GM12872 (cell line): Measurements from ENCODE around the gene LTB4R2.

ENCODE experiments used
- TF ChIP-seq, protein P1 (sequence below): IDR thresholded peaks from 3 replicates; pipeline ENCODE4 v1.5.1; 2011; ENCODE audit warnings: low read depth, mild to moderate bottlenecking, low read length, moderate library complexity; ENCODE audit not compliant: insufficient read depth

LTB4R2 gene

DNA sequence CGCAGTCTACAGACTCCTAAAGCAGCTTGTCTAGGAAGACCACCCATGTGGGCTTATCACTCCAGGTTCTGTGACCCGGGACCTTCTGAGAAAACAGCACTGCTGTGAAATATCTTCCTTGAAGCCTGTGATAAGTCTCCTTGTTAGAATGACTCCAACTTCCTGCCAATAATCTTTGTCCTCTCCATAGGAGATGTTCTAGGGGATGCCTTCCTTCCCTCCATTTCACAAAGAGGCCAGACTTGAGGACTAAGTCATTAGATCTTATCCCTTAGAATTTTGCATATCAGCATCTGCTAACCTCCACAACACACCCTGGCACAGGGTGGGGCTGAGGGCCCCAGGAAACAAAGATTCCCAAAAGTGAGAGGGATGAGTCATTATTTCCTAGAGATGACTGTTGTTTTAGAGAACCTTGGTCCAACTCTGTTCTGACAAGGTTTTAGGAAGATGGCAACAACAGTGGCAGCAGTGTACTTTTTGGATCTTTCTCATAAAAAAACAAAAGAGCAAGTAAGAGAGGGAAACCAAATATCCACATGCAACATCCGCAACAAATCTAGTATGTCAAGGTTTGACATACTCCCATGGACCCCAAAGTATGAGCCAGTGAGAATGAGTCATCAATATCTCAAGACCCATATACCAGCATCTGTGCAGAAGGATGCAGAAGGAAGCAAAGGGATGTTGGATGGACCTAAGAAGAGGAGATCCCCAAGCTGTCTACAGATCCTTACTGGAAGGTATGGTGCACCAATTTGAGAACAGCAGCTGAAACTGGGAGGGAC lies 7.4 kb downstream of the LTB4R2 start:
- TF ChIP-seq, protein P1, sequence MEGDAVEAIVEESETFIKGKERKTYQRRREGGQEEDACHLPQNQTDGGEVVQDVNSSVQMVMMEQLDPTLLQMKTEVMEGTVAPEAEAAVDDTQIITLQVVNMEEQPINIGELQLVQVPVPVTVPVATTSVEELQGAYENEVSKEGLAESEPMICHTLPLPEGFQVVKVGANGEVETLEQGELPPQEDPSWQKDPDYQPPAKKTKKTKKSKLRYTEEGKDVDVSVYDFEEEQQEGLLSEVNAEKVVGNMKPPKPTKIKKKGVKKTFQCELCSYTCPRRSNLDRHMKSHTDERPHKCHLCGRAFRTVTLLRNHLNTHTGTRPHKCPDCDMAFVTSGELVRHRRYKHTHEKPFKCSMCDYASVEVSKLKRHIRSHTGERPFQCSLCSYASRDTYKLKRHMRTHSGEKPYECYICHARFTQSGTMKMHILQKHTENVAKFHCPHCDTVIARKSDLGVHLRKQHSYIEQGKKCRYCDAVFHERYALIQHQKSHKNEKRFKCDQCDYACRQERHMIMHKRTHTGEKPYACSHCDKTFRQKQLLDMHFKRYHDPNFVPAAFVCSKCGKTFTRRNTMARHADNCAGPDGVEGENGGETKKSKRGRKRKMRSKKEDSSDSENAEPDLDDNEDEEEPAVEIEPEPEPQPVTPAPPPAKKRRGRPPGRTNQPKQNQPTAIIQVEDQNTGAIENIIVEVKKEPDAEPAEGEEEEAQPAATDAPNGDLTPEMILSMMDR: no peak

DNA sequence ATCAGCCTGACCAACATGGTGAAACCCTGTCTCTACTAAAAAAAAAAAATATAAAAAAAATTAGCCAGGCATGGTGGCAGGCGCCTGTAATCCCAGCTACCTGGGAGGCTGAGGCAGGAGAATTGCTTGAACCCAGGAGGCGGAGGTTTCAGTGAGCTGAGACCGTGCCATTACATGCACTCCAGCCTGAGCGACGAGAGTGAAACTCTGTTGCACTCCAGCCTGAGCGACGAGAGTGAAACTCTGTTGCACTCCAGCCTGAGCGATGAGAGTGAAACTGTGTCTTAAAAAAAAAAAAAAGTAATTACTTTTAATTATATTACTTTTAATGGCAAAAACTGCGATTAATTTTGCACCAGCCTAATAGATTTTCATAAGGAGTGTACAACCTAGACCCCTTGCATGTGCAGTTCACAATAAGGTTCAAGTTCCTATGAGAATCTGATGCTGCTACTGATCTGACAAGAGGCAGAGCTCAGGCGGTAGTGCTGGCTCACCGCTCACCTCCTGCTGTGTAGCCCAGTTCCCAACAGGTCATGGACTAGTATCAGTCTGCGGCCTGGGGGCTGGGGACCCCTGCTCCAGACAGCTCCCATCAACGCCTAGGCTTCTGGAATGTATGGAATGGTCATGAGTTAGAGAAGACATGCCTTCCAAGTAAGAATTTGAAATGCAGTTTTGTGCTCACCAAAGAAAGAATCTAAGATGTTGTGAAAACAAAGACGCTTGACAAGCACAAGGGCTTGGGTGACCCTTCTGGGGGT lies 11.5 kb downstream of the LTB4R2 start:
- TF ChIP-seq, protein P1: no peak

DNA sequence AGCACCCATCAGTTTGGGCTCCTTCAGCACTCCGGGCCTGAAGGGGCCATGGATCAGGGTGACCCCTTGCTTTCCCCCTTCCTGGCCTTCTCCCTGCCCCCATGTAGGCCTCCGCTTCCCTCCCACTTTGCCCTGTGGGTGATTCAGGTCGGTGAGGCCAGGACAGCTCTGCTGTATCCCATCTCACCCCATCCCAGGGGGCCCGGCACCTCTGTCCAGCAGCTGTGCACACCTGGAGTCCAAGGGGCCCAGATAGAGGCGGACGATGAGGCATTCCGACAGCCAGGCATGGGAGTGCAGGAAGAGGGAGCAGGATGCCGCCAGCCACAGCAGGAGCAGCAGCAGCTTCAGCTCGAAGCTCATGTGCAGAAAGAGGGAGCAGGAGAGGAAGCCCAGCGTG lies 12.7 kb downstream of the LTB4R2 start:
- TF ChIP-seq, protein P1: no peak

DNA sequence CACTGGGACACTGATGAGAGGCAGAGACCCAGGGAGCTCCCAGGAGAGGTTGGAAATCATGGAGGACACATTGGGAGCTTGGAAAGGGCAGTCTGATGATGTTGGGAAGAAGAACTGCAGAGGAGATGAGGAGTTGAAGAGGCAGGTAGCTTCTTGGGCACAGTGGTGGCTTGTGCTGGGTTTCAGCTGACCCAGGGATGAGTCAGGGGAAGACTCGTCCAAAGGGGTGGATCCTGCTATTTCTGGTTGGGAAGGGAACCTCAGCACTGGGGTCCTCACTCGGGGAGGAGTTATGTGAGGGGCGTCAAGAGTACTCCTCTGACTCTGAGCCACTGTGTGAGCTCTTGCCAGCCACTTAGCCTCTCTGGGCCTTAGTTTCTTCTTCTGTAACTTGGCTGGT lies 13.4 kb downstream of the LTB4R2 start:
- TF ChIP-seq, protein P1: no peak

DNA sequence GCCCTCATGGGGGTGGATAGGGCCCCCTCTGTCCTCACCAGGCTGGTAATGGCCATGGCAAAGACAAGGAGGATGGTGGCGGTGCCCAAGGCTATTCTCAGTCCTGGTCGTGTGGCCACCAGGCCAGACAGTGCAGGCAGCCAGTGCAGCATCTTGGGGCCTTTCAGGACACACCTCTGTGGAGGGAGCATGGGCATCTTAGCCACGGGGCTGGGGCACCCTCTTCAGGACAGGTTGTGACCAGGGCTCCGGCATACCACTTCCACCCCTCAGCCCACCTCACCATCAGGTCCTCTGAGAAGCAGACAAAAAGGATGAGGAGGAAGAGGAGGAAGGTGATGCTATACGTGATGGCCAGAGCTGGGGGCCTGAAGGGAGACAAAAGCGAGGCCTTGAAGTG lies 14.1 kb downstream of the LTB4R2 start:
- TF ChIP-seq, protein P1: no peak

DNA sequence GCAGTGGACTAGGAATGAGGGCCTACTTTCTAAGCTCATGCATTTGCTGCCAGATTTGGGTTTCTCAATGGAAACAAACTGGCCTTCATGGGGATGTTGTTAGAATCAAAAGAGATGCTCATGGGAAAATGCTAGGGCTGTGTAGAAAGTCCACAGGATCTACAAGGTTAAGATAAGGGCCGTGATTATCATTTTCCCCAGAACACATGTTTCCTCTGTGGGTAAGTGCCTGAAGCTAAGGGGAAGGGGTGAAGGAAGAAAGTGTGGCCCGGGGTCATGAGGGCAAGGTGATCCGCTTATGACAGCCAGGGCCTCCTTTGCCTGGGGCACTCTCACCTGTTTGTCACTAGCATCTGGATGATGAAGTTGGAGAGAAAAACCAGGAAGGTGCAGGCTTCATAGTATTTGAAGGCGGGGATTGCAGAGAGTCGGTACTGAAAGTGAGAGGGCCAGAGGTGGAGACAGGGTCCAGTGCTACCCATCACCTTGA lies 15.1 kb downstream of the LTB4R2 start:
- TF ChIP-seq, protein P1: no peak

DNA sequence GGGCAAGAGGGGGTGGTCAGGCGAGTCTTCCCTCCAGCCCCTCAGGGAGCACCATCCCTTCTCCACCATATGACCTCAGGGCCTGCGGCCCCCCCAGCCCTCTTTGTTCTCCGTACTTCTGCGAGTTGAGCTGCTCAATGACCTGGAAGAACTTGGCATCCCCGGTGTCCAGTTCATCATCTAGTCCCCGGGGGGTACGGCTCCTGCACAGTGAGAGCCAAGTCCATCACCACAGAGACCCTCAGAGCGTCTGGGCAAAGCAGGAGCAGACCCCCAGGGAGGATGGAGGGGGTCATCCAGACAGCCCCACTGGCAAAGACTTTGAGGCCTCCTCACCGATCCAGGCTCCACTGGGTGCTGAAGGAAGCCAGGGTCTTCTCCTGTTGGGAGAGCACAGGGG lies 16.0 kb downstream of the LTB4R2 start:
- TF ChIP-seq, protein P1: no peak
